Activated naive CD8-positive, alpha-beta T cell treated with anti-CD3 and anti-CD28 coated beads, Interleukin-2, amount 50 U/mL, for 24 hours (primary cell): ENCODE results near the gene RUSF1.
"Not testable (repeated sequence)": the region's sequence is repeated elsewhere in the genome, so short reads cannot be mapped to it uniquely, and the experiment has no call there.

ENCODE experiments used
- ATAC-seq: fragments of 150-1000 bp; cut with Tn5 transposase; one replicate; pipeline ENCODE4 v1.10.0; 2021
- DNase-seq: peaks from one replicate; pipeline ENCODE4 v3.0.0; 2021
- H3K27ac Mint-ChIP-seq: one replicate; pipeline ENCODE4 v1.8.0; 2021; ENCODE audit warnings: mild to moderate bottlenecking, mixed read lengths
- H3K27me3 Mint-ChIP-seq: one replicate; pipeline ENCODE4 v1.8.0; 2021; ENCODE audit warnings: mixed read lengths
- H3K36me3 Mint-ChIP-seq: one replicate; pipeline ENCODE4 v1.8.0; 2021; ENCODE audit warnings: low read depth, mixed read lengths
- H3K4me1 Mint-ChIP-seq: one replicate; pipeline ENCODE4 v1.8.0; 2021; ENCODE audit warnings: mixed read lengths
- H3K4me3 Mint-ChIP-seq: one replicate; pipeline ENCODE4 v1.8.0; 2021; ENCODE audit warnings: mild to moderate bottlenecking, moderate library complexity, mixed read lengths
- H3K9me3 Mint-ChIP-seq: one replicate; pipeline ENCODE4 v1.8.0; 2021; ENCODE audit warnings: mixed read lengths

Gene RUSF1

GRCh38 chr16:31507929-31508705 is at the start of gene RUSF1:
Gene RUSF1, minus strand, starts transcription at chr16:31508391. Its CDS starts 18 bp downstream, at chr16:31508373.
- Mint-ChIP-seq H3K4me1 (peaks cover 44% of the 10 kb centered on the region), H3K36me3 (peaks cover 6% of the 10 kb centered on the region), H3K27me3 (no peaks in the 10 kb centered on the region), H3K4me3 (peak within 1 kb of the TSS; percentile 88), H3K9me3 (no peaks in the 10 kb centered on the region), H3K27ac (peak within 1 kb of the TSS; percentile 94)
- ATAC-seq (peak; percentile 87), DNase-seq (peak; percentile 89)

GRCh38 chr16:31542763-31543162 is 34.6 kb upstream of the RUSF1 start:
- DNase-seq = no peak
- ATAC-seq = no peak
- peaks cover 8% of the 10 kb centered on the region for H3K36me3 Mint-ChIP-seq
- no peak overlapping the region for H3K27ac Mint-ChIP-seq
- H3K27me3 Mint-ChIP-seq = peaks cover 27% of the 10 kb centered on the region
- no peak overlapping the region for H3K4me3 Mint-ChIP-seq
- H3K4me1 Mint-ChIP-seq = peaks cover 12% of the 10 kb centered on the region
- H3K9me3 Mint-ChIP-seq = peaks cover 25% of the 10 kb centered on the region

- not testable (repeated sequence) for H3K4me3 Mint-ChIP-seq, H3K36me3 Mint-ChIP-seq, ATAC-seq, H3K27ac Mint-ChIP-seq, DNase-seq
- peaks cover 44% of the 10 kb centered on the region for H3K27me3 Mint-ChIP-seq
- H3K4me1 Mint-ChIP-seq = peaks cover 13% of the 10 kb centered on the region
- H3K9me3 Mint-ChIP-seq = peaks cover 25% of the 10 kb centered on the region
These were observed 31.6 kb upstream of the RUSF1 start for GRCh38 chr16:31539762-31540161.

GRCh38 chr16:31538243-31538598 is 30.0 kb upstream of the RUSF1 start:
- peak overlapping the region; percentile 71 for H3K27ac Mint-ChIP-seq
- peak; percentile 75 for ATAC-seq
- peaks cover 13% of the 10 kb centered on the region for H3K4me1 Mint-ChIP-seq
- peak overlapping the region; percentile 52 for H3K4me3 Mint-ChIP-seq
- not testable (repeated sequence) for H3K36me3 Mint-ChIP-seq, DNase-seq
- peaks cover 50% of the 10 kb centered on the region for H3K27me3 Mint-ChIP-seq
- peaks cover 20% of the 10 kb centered on the region for H3K9me3 Mint-ChIP-seq

- peak overlapping the region; percentile 52 for H3K4me3 Mint-ChIP-seq
- DNase-seq (no peak), ATAC-seq (peak; percentile 20)
- peaks cover 50% of the 10 kb centered on the region for H3K27me3 Mint-ChIP-seq
- peaks cover 13% of the 10 kb centered on the region for H3K4me1 Mint-ChIP-seq
- peak overlapping the region; percentile 71 for H3K27ac Mint-ChIP-seq
- peaks cover 8% of the 10 kb centered on the region for H3K36me3 Mint-ChIP-seq
- peaks cover 20% of the 10 kb centered on the region for H3K9me3 Mint-ChIP-seq
These were observed 29.4 kb upstream of the RUSF1 start for GRCh38 chr16:31537362-31538242.

- Mint-ChIP-seq H3K27me3 (peaks cover 50% of the 10 kb centered on the region), H3K9me3 (peaks cover 13% of the 10 kb centered on the region), H3K27ac (no peak overlapping the region), H3K4me1 (peaks cover 13% of the 10 kb centered on the region), H3K36me3 (peaks cover 8% of the 10 kb centered on the region), H3K4me3 (no peak overlapping the region)
- DNase-seq (no peak), ATAC-seq (no peak)
These were observed 28.7 kb upstream of the RUSF1 start for GRCh38 chr16:31536804-31537361.

- Mint-ChIP-seq H3K27me3 (peaks cover 45% of the 10 kb centered on the region), H3K4me1 (peaks cover 13% of the 10 kb centered on the region), H3K9me3 (peaks cover 13% of the 10 kb centered on the region), H3K36me3 (peaks cover 8% of the 10 kb centered on the region), H3K27ac (no peak overlapping the region), H3K4me3 (no peak overlapping the region)
- ATAC-seq = no peak
- no peak for DNase-seq
These were observed 27.5 kb upstream of the RUSF1 start for GRCh38 chr16:31535737-31536136.

- Mint-ChIP-seq H3K36me3 (no peaks in the 10 kb centered on the region), H3K4me1 (peaks cover 17% of the 10 kb centered on the region), H3K27ac (no peak overlapping the region), H3K27me3 (peaks cover 45% of the 10 kb centered on the region), H3K4me3 (no peak overlapping the region), H3K9me3 (no peaks in the 10 kb centered on the region)
- no peak for DNase-seq
- no peak for ATAC-seq
These were observed 24.7 kb upstream of the RUSF1 start for GRCh38 chr16:31532896-31533295.

- H3K36me3 Mint-ChIP-seq = no peaks in the 10 kb centered on the region
These were observed 23.9 kb upstream of the RUSF1 start for GRCh38 chr16:31532120-31532519.

GRCh38 chr16:31531096-31531495 is 22.9 kb upstream of the RUSF1 start:
- no peak for DNase-seq
- Mint-ChIP-seq H3K4me3 (no peak overlapping the region), H3K27ac (no peak overlapping the region), H3K9me3 (no peaks in the 10 kb centered on the region), H3K27me3 (peaks cover 41% of the 10 kb centered on the region), H3K36me3 (no peaks in the 10 kb centered on the region), H3K4me1 (peaks cover 24% of the 10 kb centered on the region)
- ATAC-seq = no peak

More at GRCh38 chr16:31532120-31532519, 23.9 kb upstream of the RUSF1 start:
- Mint-ChIP-seq H3K9me3 (no peaks in the 10 kb centered on the region), H3K4me3 (no peak overlapping the region), H3K27ac (no peak overlapping the region), H3K4me1 (peaks cover 19% of the 10 kb centered on the region), H3K27me3 (peaks cover 46% of the 10 kb centered on the region)
- no peak for DNase-seq
- ATAC-seq = no peak

- Mint-ChIP-seq H3K9me3 (no peaks in the 10 kb centered on the region), H3K4me3 (no peak overlapping the region), H3K27me3 (peaks cover 35% of the 10 kb centered on the region), H3K36me3 (no peaks in the 10 kb centered on the region), H3K27ac (no peak overlapping the region), H3K4me1 (peaks cover 26% of the 10 kb centered on the region)
- DNase-seq (no peak), ATAC-seq (no peak)
These were observed 22.2 kb upstream of the RUSF1 start for GRCh38 chr16:31530405-31530804.

GRCh38 chr16:31529937-31530312 is 21.7 kb upstream of the RUSF1 start:
- ATAC-seq = no peak
- Mint-ChIP-seq H3K4me3 (no peak overlapping the region), H3K36me3 (no peaks in the 10 kb centered on the region), H3K27ac (no peak overlapping the region), H3K4me1 (peaks cover 26% of the 10 kb centered on the region), H3K27me3 (peaks cover 32% of the 10 kb centered on the region), H3K9me3 (no peaks in the 10 kb centered on the region)
- DNase-seq = no peak

GRCh38 chr16:31529108-31529936 is 21.1 kb upstream of the RUSF1 start:
- no peak overlapping the region for H3K27ac Mint-ChIP-seq
- peak overlapping the region; percentile 40 for H3K4me3 Mint-ChIP-seq
- H3K4me1 Mint-ChIP-seq = peaks cover 26% of the 10 kb centered on the region
- no peaks in the 10 kb centered on the region for H3K9me3 Mint-ChIP-seq
- peaks cover 28% of the 10 kb centered on the region for H3K27me3 Mint-ChIP-seq
- ATAC-seq (no peak), DNase-seq (no peak)
- no peaks in the 10 kb centered on the region for H3K36me3 Mint-ChIP-seq

GRCh38 chr16:31528523-31529107 is 20.4 kb upstream of the RUSF1 start:
- H3K27me3 Mint-ChIP-seq = peaks cover 24% of the 10 kb centered on the region
- H3K27ac Mint-ChIP-seq = no peak overlapping the region
- DNase-seq (no peak), ATAC-seq (no peak)
- peaks cover 26% of the 10 kb centered on the region for H3K4me1 Mint-ChIP-seq
- peak overlapping the region; percentile 40 for H3K4me3 Mint-ChIP-seq
- no peaks in the 10 kb centered on the region for H3K9me3 Mint-ChIP-seq
- no peaks in the 10 kb centered on the region for H3K36me3 Mint-ChIP-seq
